Ectodermal cell (in vitro differentiated cells): Measurements from ENCODE around the gene EPB41L1.

Source experiments
- H3K27ac ChIP-seq: 2 replicates; pipeline ENCODE4 v1.7.0; 2013; ENCODE audit warnings: mild to moderate bottlenecking, low read depth, low read length; ENCODE audit not compliant: insufficient read depth, poor library complexity, severe bottlenecking
- H3K27me3 ChIP-seq: 2 replicates; pipeline ENCODE4 v1.7.0; 2013; ENCODE audit warnings: mild to moderate bottlenecking, low read length; ENCODE audit not compliant: insufficient read depth, control insufficient read depth, poor library complexity, severe bottlenecking
- H3K36me3 ChIP-seq: one replicate; pipeline ENCODE4 v1.7.0; 2013; ENCODE audit warnings: low read length; ENCODE audit not compliant: control insufficient read depth, insufficient read depth
- H3K4me1 ChIP-seq: one replicate; pipeline ENCODE4 v1.7.0; 2013; ENCODE audit warnings: low read length; ENCODE audit not compliant: control insufficient read depth, insufficient read depth
- H3K4me3 ChIP-seq: 2 replicates; pipeline ENCODE4 v1.7.0; 2013; ENCODE audit warnings: low read depth, low read length, control low read depth; ENCODE audit not compliant: insufficient read depth
- H3K9me3 ChIP-seq: 2 replicates; pipeline ENCODE4 v1.7.0; 2013; ENCODE audit warnings: mild to moderate bottlenecking, low read length, moderate library complexity; ENCODE audit not compliant: control insufficient read depth
- WGBS, 2 experiments: methylation state at CpG; one replicate each; pipeline ENCODE4 v1.1.7; 2013; ENCODE audit warnings: missing lambda C conversion rate in 2 of 2; 5-methylcytosine and 5-hydroxymethylcytosine counted together

The EPB41L1 gene

GRCh38 chr20:36273414-36274180 is 119.1 kb downstream of the EPB41L1 start:
- Histone ChIP-seq H3K27ac (no peak overlapping the region), H3K4me3 (no peak overlapping the region), H3K27me3 (no peaks in the 10 kb centered on the region), H3K36me3 (no peaks in the 10 kb centered on the region), H3K9me3 (no peaks in the 10 kb centered on the region), H3K4me1 (peaks cover 10% of the 10 kb centered on the region)
- WGBS, 2 experiments = 84 to 89% methylated on average over 12 of the region's 12 CpGs

GRCh38 chr20:36274181-36274841 is 119.8 kb downstream of the EPB41L1 start:
- 71 to 74% methylated on average over 19 to 20 of the region's 20 CpGs for WGBS, 2 experiments
- no peaks in the 10 kb centered on the region for H3K36me3 ChIP-seq
- no peaks in the 10 kb centered on the region for H3K27me3 ChIP-seq
- H3K27ac ChIP-seq = no peak overlapping the region
- H3K4me1 ChIP-seq = peaks cover 8% of the 10 kb centered on the region
- H3K4me3 ChIP-seq = no peak overlapping the region
- no peaks in the 10 kb centered on the region for H3K9me3 ChIP-seq

DNA sequence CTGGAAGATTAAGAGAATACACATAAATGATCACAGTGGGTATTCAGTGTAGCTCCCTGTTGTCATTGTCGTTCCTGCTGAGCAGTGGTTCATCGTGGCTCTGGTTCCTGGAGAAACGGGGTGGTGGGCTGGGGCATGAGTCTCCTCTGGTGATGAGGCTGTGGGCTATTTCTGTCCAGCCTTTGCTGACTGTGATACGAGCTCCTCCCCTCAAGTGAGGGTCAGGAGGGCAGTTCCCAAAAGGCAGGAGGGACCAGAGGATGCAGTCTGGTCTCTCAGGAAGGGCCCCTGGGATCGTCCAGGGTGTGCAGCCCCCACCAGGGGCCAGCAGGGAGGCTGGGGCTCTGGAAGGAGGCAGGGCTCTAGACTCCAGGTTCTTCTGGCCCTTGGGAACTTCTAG is 120.5 kb downstream of the EPB41L1 start:
- no peaks in the 10 kb centered on the region for H3K9me3 ChIP-seq
- no peak overlapping the region for H3K27ac ChIP-seq
- WGBS, 2 experiments = 83% methylated on average over 5 of the region's 5 CpGs
- H3K27me3 ChIP-seq = no peaks in the 10 kb centered on the region
- no peaks in the 10 kb centered on the region for H3K36me3 ChIP-seq
- H3K4me1 ChIP-seq = peaks cover 8% of the 10 kb centered on the region
- H3K4me3 ChIP-seq = no peak overlapping the region

DNA sequence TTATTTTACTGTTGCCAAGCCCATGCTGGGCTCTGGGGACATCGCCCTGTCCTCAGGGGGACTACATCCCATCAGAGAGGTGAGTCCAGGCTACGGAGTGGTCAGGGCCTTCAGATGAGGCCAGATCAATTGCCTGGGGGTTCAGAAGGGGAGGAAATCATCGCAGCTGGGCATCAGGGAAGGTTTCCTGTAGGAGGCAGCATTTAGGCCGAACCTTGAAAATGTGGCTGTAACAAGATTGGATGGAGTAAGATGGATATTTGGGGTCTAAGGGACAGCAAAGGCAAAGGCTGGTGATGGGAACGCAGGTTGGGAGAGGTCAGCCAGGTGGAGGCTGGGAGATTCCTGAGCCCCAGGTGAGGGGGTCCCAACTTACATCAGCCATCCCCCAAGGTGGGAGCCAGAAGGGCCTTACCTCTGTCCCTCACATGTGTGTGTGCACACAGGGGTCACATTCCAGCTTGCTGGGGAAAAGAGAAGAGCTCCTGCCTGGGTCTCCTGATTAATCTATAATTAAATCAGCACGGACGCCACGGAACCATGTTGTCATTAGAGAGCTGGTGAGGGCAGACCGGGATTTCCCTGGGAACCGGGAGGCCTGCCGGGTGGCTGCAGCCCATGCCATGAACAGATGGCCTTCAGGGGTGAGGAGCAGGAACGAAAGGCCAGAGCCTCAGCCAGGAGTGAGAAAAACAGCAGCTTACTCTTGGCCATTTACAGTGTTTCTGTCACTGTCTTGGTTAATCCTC is 121.1 kb downstream of the EPB41L1 start:
- H3K27me3 ChIP-seq = no peaks in the 10 kb centered on the region
- peaks cover 8% of the 10 kb centered on the region for H3K4me1 ChIP-seq
- H3K4me3 ChIP-seq = no peak overlapping the region
- 94 to 95% methylated on average over 12 of the region's 12 CpGs for WGBS, 2 experiments
- no peak overlapping the region for H3K27ac ChIP-seq
- H3K36me3 ChIP-seq = no peaks in the 10 kb centered on the region
- no peaks in the 10 kb centered on the region for H3K9me3 ChIP-seq

- H3K4me1 ChIP-seq = peaks cover 8% of the 10 kb centered on the region
- H3K27me3 ChIP-seq = no peaks in the 10 kb centered on the region
- H3K27ac ChIP-seq = no peak overlapping the region
- H3K4me3 ChIP-seq = no peak overlapping the region
- H3K9me3 ChIP-seq = no peaks in the 10 kb centered on the region
- 90 to 93% methylated on average over 9 of the region's 9 CpGs for WGBS, 2 experiments
- H3K36me3 ChIP-seq = no peaks in the 10 kb centered on the region
Measured at GRCh38 chr20:36277546-36277945, 123.0 kb downstream of the EPB41L1 start.

DNA sequence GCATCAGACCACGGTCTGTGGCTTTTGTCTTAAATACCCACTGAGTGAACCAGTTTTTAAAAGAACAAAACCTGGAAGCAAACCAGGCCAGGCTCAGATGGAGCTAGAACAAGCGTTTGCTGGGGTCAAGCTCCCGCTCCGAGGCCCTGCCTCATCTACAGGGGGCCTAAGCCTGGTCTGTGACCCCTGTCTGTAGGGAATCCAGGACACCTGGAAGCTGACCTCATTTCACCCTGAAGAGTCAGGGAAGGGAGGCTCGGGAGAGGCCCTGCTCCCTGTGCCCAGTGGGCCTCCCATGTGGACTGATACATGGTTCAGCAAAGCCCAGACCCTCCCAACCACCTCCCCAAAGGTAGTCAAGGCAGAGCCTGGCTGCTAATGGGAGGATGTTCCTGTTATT is 124.8 kb downstream of the EPB41L1 start:
- Histone ChIP-seq H3K27me3 (no peaks in the 10 kb centered on the region), H3K4me3 (no peak overlapping the region), H3K9me3 (no peaks in the 10 kb centered on the region), H3K27ac (no peak overlapping the region), H3K36me3 (no peaks in the 10 kb centered on the region), H3K4me1 (peaks cover 2% of the 10 kb centered on the region)
- WGBS, 2 experiments = 83 to 85% methylated on average over 5 of the region's 5 CpGs

GRCh38 chr20:36279776-36280175 is 125.2 kb downstream of the EPB41L1 start:
- Histone ChIP-seq H3K9me3 (no peaks in the 10 kb centered on the region), H3K36me3 (no peaks in the 10 kb centered on the region), H3K27me3 (no peaks in the 10 kb centered on the region), H3K27ac (no peak overlapping the region), H3K4me1 (no peaks in the 10 kb centered on the region), H3K4me3 (no peak overlapping the region)
- 90 to 91% methylated on average over 6 of the region's 6 CpGs for WGBS, 2 experiments

DNA sequence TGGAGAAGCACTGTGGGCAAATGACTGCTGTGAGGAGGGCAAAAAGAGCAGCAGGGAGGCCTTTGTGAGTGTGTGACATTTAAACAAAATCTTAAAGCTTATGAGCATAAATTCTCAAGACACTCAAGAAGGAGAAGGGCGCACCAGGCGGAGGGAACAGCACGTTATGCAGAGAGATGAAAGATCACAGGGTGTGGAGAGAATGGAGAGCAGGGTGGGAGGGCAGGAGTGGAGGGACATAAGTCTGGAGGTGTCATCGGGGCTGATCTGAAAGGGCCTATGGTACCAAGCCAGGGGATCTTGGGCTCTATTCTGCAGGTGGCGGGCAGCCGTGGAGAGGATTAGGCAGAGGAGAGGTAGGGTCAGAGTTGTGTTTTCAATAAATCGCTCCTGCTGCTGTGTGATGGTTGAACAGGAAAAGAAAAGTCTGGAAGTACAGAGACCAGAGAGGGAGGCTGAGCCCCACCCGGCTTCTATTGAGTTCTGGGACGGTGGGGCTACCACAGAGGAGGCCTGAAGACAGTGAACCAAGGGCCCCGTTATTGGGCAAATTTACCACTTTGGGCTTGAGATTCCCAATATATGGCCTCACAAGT is 127.3 kb downstream of the EPB41L1 start:
- no peak overlapping the region for H3K27ac ChIP-seq
- H3K27me3 ChIP-seq = no peaks in the 10 kb centered on the region
- 90 to 91% methylated on average over 10 of the region's 10 CpGs for WGBS, 2 experiments
- H3K9me3 ChIP-seq = no peaks in the 10 kb centered on the region
- no peaks in the 10 kb centered on the region for H3K4me1 ChIP-seq
- no peak overlapping the region for H3K4me3 ChIP-seq
- H3K36me3 ChIP-seq = no peaks in the 10 kb centered on the region
